Measurements from ENCODE around the gene DEPP1.

GRCh38 chr10:45015590-45015989, 37.0 kb upstream of the DEPP1 start:
- TF ChIP-seq GATA2 (IDR thresholded peaks at IDR 0.05; ENCODE audit: low read depth, low read length) (no peak), GATA3 (IDR thresholded peaks at IDR 0.05; ENCODE audit: low read depth, low read length) (no peak)
